HepG2 (cell line): Measurements from ENCODE around the gene RPS6KA2. TPM values are rescaled to one million over a fixed set of nuclear protein-coding genes. Genes with fewer than 3 reads are reported as not detected.
A peak's percentile ranks its signal among the peaks of the same experiment; 100 is the strongest.

Experiments
- ARID4A ChIP-seq: sonication (generic); formaldehyde crosslinking; IDR thresholded peaks from 2 replicates; pipeline ENCODE4 v1.5.0; 2020; ENCODE audit warnings: mild to moderate bottlenecking, missing genetic modification reagents, borderline replicate concordance
- ARNT ChIP-seq: fragments of 450-650 bp; IDR thresholded peaks from 2 replicates; pipeline ENCODE4 v1.6.1; 2017
- BCL6 ChIP-seq: IDR thresholded peaks from 2 replicates; pipeline ENCODE4 v1.6.1; 2016; ENCODE audit warnings: missing genetic modification reagents, missing compliant biosample characterization
- CC2D1A ChIP-seq: sonication (generic); formaldehyde crosslinking; IDR thresholded peaks from 2 replicates; pipeline ENCODE4 v1.8.1; 2023; ENCODE audit warnings: mild to moderate bottlenecking, missing genetic modification reagents
- HNRNPLL ChIP-seq: fragments of 200-400 bp; formaldehyde crosslinking; IDR thresholded peaks from 2 replicates; pipeline ENCODE4 v1.6.1; 2017; ENCODE audit warnings: mild to moderate bottlenecking, low read depth, low read length; ENCODE audit not compliant: poor library complexity, severe bottlenecking
- KLF13 ChIP-seq: sonication (generic); formaldehyde crosslinking; IDR thresholded peaks from 2 replicates; pipeline ENCODE4 v1.4.0; 2020; ENCODE audit warnings: mild to moderate bottlenecking, missing genetic modification reagents
- MATR3 ChIP-seq: sonication (generic); formaldehyde crosslinking; IDR thresholded peaks from 2 replicates; pipeline ENCODE4 v1.4.0; 2020; ENCODE audit warnings: missing genetic modification reagents
- MIER2 ChIP-seq: IDR thresholded peaks from 2 replicates; pipeline ENCODE4 v1.6.1; 2016; ENCODE audit warnings: missing biosample characterization, missing genetic modification reagents
- RNF2 ChIP-seq: fragments of 450-650 bp; conservative IDR thresholded peaks from 2 replicates; pipeline ENCODE4 v1.6.1; 2016; ENCODE audit warnings: low read depth
- RXRB ChIP-seq: IDR thresholded peaks from 2 replicates; pipeline ENCODE4 v1.6.1; 2016; ENCODE audit warnings: borderline replicate concordance, missing genetic modification reagents, missing compliant biosample characterization
- SCMH1 ChIP-seq: sonication (generic); formaldehyde crosslinking; IDR thresholded peaks from 2 replicates; pipeline ENCODE4 v1.9.0; 2021; ENCODE audit warnings: missing genetic modification reagents, mild to moderate bottlenecking, borderline replicate concordance
- TAF15 ChIP-seq: fragments of 200-400 bp; formaldehyde crosslinking; IDR thresholded peaks from one replicate; pipeline ENCODE4 v1.6.1; 2018; ENCODE audit warnings: mild to moderate bottlenecking, low read depth, low read length; ENCODE audit not compliant: poor library complexity, severe bottlenecking
- ZBTB10 ChIP-seq: sonication (generic); formaldehyde crosslinking; IDR thresholded peaks from 2 replicates; pipeline ENCODE4 v1.4.0; 2020; ENCODE audit warnings: missing genetic modification reagents, borderline replicate concordance
- ZBTB7A ChIP-seq: sonication (generic); formaldehyde crosslinking; IDR thresholded peaks from 2 replicates; pipeline ENCODE4 v1.8.0; 2022; ENCODE audit warnings: mild to moderate bottlenecking, missing genetic modification reagents
- ZNF234 ChIP-seq: sonication (generic); formaldehyde crosslinking; conservative IDR thresholded peaks from 2 replicates; pipeline ENCODE4 v1.5.1; 2020; ENCODE audit warnings: mild to moderate bottlenecking, missing genetic modification reagents
- ZNF24 ChIP-seq: fragments of 450-650 bp; IDR thresholded peaks from 2 replicates; pipeline ENCODE4 v1.6.1; 2017; ENCODE audit warnings: antibody characterized with exemption, mild to moderate bottlenecking
- ZNF30 ChIP-seq: sonication (generic); formaldehyde crosslinking; IDR thresholded peaks from 2 replicates; pipeline ENCODE4 v1.5.0; 2020; ENCODE audit warnings: mild to moderate bottlenecking, missing genetic modification reagents
- ZNF598 ChIP-seq: sonication (generic); formaldehyde crosslinking; IDR thresholded peaks from 2 replicates; pipeline ENCODE4 v1.5.1; 2020; ENCODE audit warnings: mild to moderate bottlenecking, missing genetic modification reagents, borderline replicate concordance
- ZNF790 ChIP-seq: sonication (generic); formaldehyde crosslinking; IDR thresholded peaks from 2 replicates; pipeline ENCODE4 v1.8.0; 2022; ENCODE audit warnings: missing genetic modification reagents, mild to moderate bottlenecking, borderline replicate concordance
- ZNF850 ChIP-seq: sonication (generic); formaldehyde crosslinking; conservative IDR thresholded peaks from 2 replicates; pipeline ENCODE4 v1.9.0; 2021; ENCODE audit warnings: mild to moderate bottlenecking, missing genetic modification reagents
- polyA plus RNA-seq, 8 experiments: library from polyadenylated mRNA; depleted of rRNA in 3 of 8; stranded (reverse) in 7 of 8; unstranded in 1 of 8; fragments of >200 nt; fragmentation: Illumina TruSeq in 4 of 8; extraction: Trizol in 4 of 8; gene quantifications; 2 replicates each; pipeline versions ENCODE4 v1.2.1 to v1.2.3, GENCODE V29; 2011 to 2016; ENCODE audit warnings: low read depth in 4 of 8, missing spikeins in 1 of 8, mixed read lengths in 1 of 8; ENCODE audit not compliant: insufficient read depth in 1 of 8
- total RNA-seq, 5 experiments: library from RNA; depleted of rRNA; stranded (reverse); fragments of >200 nt; fragmentation: Illumina TruSeq; extraction: Trizol; gene quantifications; 2 replicates each; pipeline ENCODE4 v1.2.3, GENCODE V29; 2016; ENCODE audit warnings: low read depth in 1 of 5
- TF ChIP-seq, protein P1 (sequence below): sonication (generic); formaldehyde crosslinking; IDR thresholded peaks from 2 replicates; pipeline ENCODE4 v1.8.0; 2022; ENCODE audit warnings: mild to moderate bottlenecking, missing genetic modification reagents, moderate library complexity

The RPS6KA2 gene
- total and polyA plus RNA-seq, 2 of the 13 experiments (the other 11 are each of a cell fraction or from before 2014, with no cell fraction given) = 0.22 to 0.38 TPM

GRCh38 chr6:166360243-166361076 is 266.6 kb downstream of the RPS6KA2 start (continued):
- no peak for TF ChIP-seq KLF13 (CRISPR knock-in tag)
- no peak for TF ChIP-seq ZNF24
- TF ChIP-seq, protein P1, sequence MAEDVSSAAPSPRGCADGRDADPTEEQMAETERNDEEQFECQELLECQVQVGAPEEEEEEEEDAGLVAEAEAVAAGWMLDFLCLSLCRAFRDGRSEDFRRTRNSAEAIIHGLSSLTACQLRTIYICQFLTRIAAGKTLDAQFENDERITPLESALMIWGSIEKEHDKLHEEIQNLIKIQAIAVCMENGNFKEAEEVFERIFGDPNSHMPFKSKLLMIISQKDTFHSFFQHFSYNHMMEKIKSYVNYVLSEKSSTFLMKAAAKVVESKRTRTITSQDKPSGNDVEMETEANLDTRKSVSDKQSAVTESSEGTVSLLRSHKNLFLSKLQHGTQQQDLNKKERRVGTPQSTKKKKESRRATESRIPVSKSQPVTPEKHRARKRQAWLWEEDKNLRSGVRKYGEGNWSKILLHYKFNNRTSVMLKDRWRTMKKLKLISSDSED (CRISPR knock-in tag) = no peak; the same call in 1 of the 2 replicates
- TF ChIP-seq CC2D1A (CRISPR knock-in tag) = no peak
- TF ChIP-seq ZNF598 (CRISPR knock-in tag) = no peak
- no peak; the same call in 1 of the 2 replicates for TF ChIP-seq ARID4A (CRISPR knock-in tag)
- TF ChIP-seq SCMH1 (CRISPR knock-in tag) = no peak
- no peak for TF ChIP-seq ZNF234 (CRISPR knock-in tag)
- no peak for TF ChIP-seq BCL6 (CRISPR knock-in tag)
- no peak for TF ChIP-seq ARNT
- TF ChIP-seq MATR3 = no peak
- no peak for TF ChIP-seq ZNF850 (CRISPR knock-in tag)
- no peak for TF ChIP-seq HNRNPLL
- TF ChIP-seq ZNF790 (CRISPR knock-in tag) = no peak
- no peak for TF ChIP-seq ZNF30
- TF ChIP-seq RNF2 = no peak
- TF ChIP-seq MIER2 (CRISPR knock-in tag) = 0 out of 2 replicates have a peak, but pooled peaks have one; percentile 47
- TF ChIP-seq ZBTB10 (CRISPR knock-in tag) = no peak
- no peak for TF ChIP-seq ZBTB7A (CRISPR knock-in tag)
- no peak for TF ChIP-seq RXRB (CRISPR knock-in tag)
- no peak for TF ChIP-seq TAF15
